Activated CD8-positive, alpha-beta memory T cell treated with anti-CD3 and anti-CD28 coated beads, Interleukin-2, amount 50 U/mL, for 48 hours (primary cell): ENCODE results near the gene COL6A5.

ENCODE experiments used
- DNase-seq: peaks from one replicate; pipeline ENCODE4 v3.0.0-alpha.2; 2020

The COL6A5 gene

DNA sequence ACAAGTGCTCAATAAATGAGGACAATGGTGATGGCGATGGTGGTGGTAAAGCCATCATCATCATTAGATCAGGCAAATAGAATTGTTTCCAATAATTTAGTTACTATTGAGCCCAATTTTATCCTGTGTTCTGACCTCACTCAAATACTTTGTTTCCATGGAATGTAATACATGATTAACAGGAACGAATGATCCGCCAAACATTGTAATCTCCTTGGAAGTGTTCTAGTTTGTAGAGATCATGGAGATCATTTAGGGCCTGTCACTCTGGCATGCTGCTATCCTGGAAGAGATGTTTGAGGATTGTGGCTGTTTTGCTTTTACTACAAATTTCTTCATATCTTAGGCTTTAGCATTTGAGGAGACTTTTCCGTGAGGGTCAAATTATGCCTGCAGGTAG, 174.3 kb downstream of the COL6A5 start:
- DNase-seq, result no peak

- DNase-seq, result no peak
Measured at GRCh38 chr3:130522399-130522798, 176.9 kb downstream of the COL6A5 start.

- no peak for DNase-seq
Measured at GRCh38 chr3:130527426-130527825, 182.0 kb downstream of the COL6A5 start.

GRCh38 chr3:130528120-130528519, 182.6 kb downstream of the COL6A5 start:
- no peak for DNase-seq

GRCh38 chr3:130529486-130530215, 184.2 kb downstream of the COL6A5 start:
- DNase-seq, result no peak

GRCh38 chr3:130533247-130533646, 187.8 kb downstream of the COL6A5 start:
- no peak for DNase-seq
